ENCODE measurements around the gene GFPT1.

GFPT1 gene

GRCh38 chr2:69393963-69394362 lies 6.9 kb upstream of the GFPT1 start:
- no peaks in the 10 kb centered on the region for H3K9me3 ChIP-seq (ENCODE audit: control insufficient read depth, low read length)
- no peaks in the 10 kb centered on the region for H3K36me3 ChIP-seq (ENCODE audit: control insufficient read depth, insufficient read depth, low read length)
- H3K79me2 ChIP-seq = no peaks in the 10 kb centered on the region
- H3K4me2 ChIP-seq (ENCODE audit: low read length) = no peak overlapping the region
- no peaks in the 10 kb centered on the region for H3K4me1 ChIP-seq
- no peak overlapping the region for H3K9ac ChIP-seq
- no peak overlapping the region for H3K4me3 ChIP-seq (ENCODE audit: low read depth, low read length)
- H3K27ac ChIP-seq = no peak overlapping the region
- no peaks in the 10 kb centered on the region for H3K27me3 ChIP-seq (ENCODE audit: control insufficient read depth, insufficient read depth, low read length)
- no peak for TF ChIP-seq CTCF (IDR thresholded peaks at IDR 0.05)
- H2AFZ ChIP-seq = no peak overlapping the region

DNA sequence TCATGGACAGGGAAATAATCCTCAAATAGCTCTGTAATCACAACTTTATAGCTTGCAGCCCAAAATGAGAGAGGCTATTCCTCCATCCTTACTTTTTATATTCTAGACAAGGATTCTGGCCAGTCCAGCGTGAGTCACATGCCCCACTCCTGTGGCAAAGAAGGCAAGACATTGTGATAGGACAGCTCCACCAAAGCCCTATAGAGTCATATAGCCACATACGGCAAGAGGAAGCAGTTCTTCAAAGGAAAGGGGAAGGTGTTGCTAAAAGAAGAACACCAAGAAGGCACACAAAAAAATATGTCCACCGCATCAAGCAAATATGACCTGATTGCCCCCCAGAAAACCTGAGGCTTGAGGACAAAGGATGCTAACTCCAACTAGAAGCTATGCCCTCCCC lies 3.4 kb upstream of the GFPT1 start:
- Histone ChIP-seq H3K9ac (no peak overlapping the region), H3K27ac (no peak overlapping the region)

DNA sequence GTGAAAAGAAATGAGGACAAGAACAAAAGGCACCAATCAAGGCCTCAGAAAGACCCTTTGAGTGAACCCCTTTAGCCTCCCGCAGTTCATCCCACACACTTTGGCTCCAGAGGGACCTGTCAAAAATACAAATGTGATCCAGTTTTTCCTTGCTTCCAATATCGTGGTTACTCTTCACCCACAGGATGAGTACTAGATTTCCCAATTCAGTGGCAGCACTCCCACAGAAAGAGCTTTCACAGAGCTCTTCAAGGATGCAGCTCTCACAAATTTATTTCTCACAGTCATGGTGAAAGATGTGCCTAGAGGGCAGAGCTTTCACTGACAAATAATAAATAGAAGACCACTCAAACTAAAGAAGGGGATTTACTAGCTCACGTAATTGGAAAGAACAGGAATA lies 3.0 kb upstream of the GFPT1 start:
- no peak overlapping the region for H3K4me3 ChIP-seq (ENCODE audit: low read depth, low read length)
- no peaks in the 10 kb centered on the region for H3K9me3 ChIP-seq (ENCODE audit: control insufficient read depth, low read length)
- H2AFZ ChIP-seq = no peak overlapping the region
- no peaks in the 10 kb centered on the region for H3K36me3 ChIP-seq (ENCODE audit: control insufficient read depth, insufficient read depth, low read length)
- H3K4me2 ChIP-seq (ENCODE audit: low read length) = no peak overlapping the region
- H3K27ac ChIP-seq = no peak overlapping the region
- no peaks in the 10 kb centered on the region for H3K27me3 ChIP-seq (ENCODE audit: control insufficient read depth, insufficient read depth, low read length)
- H3K9ac ChIP-seq = no peak overlapping the region
- H3K79me2 ChIP-seq = peaks cover 5% of the 10 kb centered on the region
- peaks cover 3% of the 10 kb centered on the region for H3K4me1 ChIP-seq
- TF ChIP-seq CTCF (IDR thresholded peaks at IDR 0.05) = no peak

More for the DNA sequence above, 3.4 kb upstream of the GFPT1 start:
- Histone ChIP-seq H3K4me1 (peaks cover 3% of the 10 kb centered on the region), H2AFZ (no peak overlapping the region), H3K36me3 (ENCODE audit: control insufficient read depth, insufficient read depth, low read length) (no peaks in the 10 kb centered on the region), H3K79me2 (peaks cover 5% of the 10 kb centered on the region), H3K27me3 (ENCODE audit: control insufficient read depth, insufficient read depth, low read length) (no peaks in the 10 kb centered on the region), H3K4me3 (ENCODE audit: low read depth, low read length) (no peak overlapping the region), H3K9me3 (ENCODE audit: control insufficient read depth, low read length) (no peaks in the 10 kb centered on the region), H3K4me2 (ENCODE audit: low read length) (no peak overlapping the region)
- TF ChIP-seq CTCF (IDR thresholded peaks at IDR 0.05) = no peak

GRCh38 chr2:69389271-69389670 lies 2.2 kb upstream of the GFPT1 start:
- Histone ChIP-seq H2AFZ (no peak overlapping the region), H3K27ac (no peak overlapping the region), H3K9ac (no peak overlapping the region), H3K36me3 (ENCODE audit: control insufficient read depth, insufficient read depth, low read length) (no peaks in the 10 kb centered on the region), H3K4me2 (ENCODE audit: low read length) (no peak overlapping the region), H3K27me3 (ENCODE audit: control insufficient read depth, insufficient read depth, low read length) (no peaks in the 10 kb centered on the region), H3K4me3 (ENCODE audit: low read depth, low read length) (no peak overlapping the region), H3K4me1 (peaks cover 3% of the 10 kb centered on the region), H3K79me2 (peaks cover 5% of the 10 kb centered on the region), H3K9me3 (ENCODE audit: control insufficient read depth, low read length) (no peaks in the 10 kb centered on the region)
- no peak for TF ChIP-seq CTCF (IDR thresholded peaks at IDR 0.05)

DNA sequence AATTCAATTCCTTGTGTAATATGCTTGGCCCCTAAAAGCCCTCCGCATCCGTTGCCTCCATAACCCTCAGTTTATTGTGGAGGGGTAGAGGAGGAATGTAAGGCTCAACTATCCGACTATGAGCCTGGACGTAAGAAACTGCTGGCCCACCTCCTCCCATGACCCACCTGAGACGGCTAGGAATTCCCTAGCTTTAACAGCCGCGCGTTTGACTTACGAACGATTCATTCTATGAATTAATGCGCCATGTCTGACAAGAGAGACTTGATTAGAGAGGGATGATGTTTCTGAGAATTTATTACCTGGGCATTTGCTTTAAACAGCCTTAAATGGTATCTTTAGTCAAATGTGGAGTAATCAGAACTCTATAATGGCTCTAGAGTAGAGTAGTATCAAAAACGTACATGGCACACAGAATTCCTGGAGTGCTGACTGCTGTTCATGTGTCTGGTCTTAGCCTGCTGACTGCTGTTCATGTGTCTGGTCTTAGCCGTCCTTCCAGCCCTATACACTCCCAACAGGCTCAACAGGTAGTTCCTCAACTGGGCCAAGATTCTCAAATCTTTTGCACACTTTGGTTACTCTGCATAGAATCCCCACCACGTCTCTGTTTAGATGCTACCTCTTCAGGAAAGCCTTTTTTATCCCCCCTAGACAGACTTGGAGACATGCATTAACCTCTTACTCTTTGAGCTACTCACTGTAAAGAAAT lies 899 bp upstream of the GFPT1 start:
- peaks cover 3% of the 10 kb centered on the region for H3K4me1 ChIP-seq
- TF ChIP-seq CTCF (IDR thresholded peaks at IDR 0.05) = no peak
- H3K79me2 ChIP-seq = peaks cover 5% of the 10 kb centered on the region
- H3K27ac ChIP-seq = no peak overlapping the region
- peak overlapping the region; percentile 93 for H3K4me3 ChIP-seq (ENCODE audit: low read depth, low read length)
- no peaks in the 10 kb centered on the region for H3K36me3 ChIP-seq (ENCODE audit: control insufficient read depth, insufficient read depth, low read length)
- H3K27me3 ChIP-seq (ENCODE audit: control insufficient read depth, insufficient read depth, low read length) = no peaks in the 10 kb centered on the region
- H2AFZ ChIP-seq = peak overlapping the region; percentile 94
- no peaks in the 10 kb centered on the region for H3K9me3 ChIP-seq (ENCODE audit: control insufficient read depth, low read length)
- H3K9ac ChIP-seq = no peak overlapping the region
- H3K4me2 ChIP-seq (ENCODE audit: low read length) = peak overlapping the region; percentile 83

All from parathyroid adenoma (tissue), 2 donors.